Smooth muscle cell (in vitro differentiated cells): ENCODE data around the gene USP27X. TPM values are rescaled to one million over a fixed set of nuclear protein-coding genes. Genes with fewer than 3 reads are reported as not detected.
A peak's percentile ranks its signal among the peaks of the same experiment; 100 is the strongest.

Experiments
- DNase-seq: peaks from one replicate; lab custom pipeline; 2025; ENCODE audit not compliant: unreplicated experiment; lab: John Stamatoyannopoulos, UW
- H2AFZ ChIP-seq: fragments of 200-600 bp; sonication (generic); 2 replicates; pipeline ENCODE4 v1.6.0; 2016; ENCODE audit warnings: antibody characterized with exemption, low read depth, mild to moderate bottlenecking
- H3F3A ChIP-seq: fragments of 200-600 bp; sonication (generic); 2 replicates; pipeline ENCODE4 v1.6.0; 2017; ENCODE audit warnings: antibody characterized with exemption, low read depth
- H3K27ac ChIP-seq: fragments of 200-600 bp; sonication (generic); 2 replicates; pipeline ENCODE4 v1.5.1; 2016; ENCODE audit warnings: low read depth, mild to moderate bottlenecking
- H3K27me3 ChIP-seq: fragments of 200-600 bp; sonication (generic); 2 replicates; pipeline ENCODE4 v1.6.1; 2016; ENCODE audit warnings: low read depth, mild to moderate bottlenecking
- H3K36me3 ChIP-seq: fragments of 200-600 bp; sonication (generic); 2 replicates; pipeline ENCODE4 v1.5.1; 2016; ENCODE audit warnings: low read depth
- H3K4me1 ChIP-seq: fragments of 200-600 bp; sonication (generic); 2 replicates; pipeline ENCODE4 v1.5.1; 2016; ENCODE audit warnings: low read depth
- H3K4me2 ChIP-seq: fragments of 200-600 bp; sonication (generic); 2 replicates; pipeline ENCODE4 v1.6.0; 2016; ENCODE audit warnings: mild to moderate bottlenecking
- H3K4me3 ChIP-seq: fragments of 200-600 bp; sonication (generic); 2 replicates; pipeline ENCODE4 v1.5.1; 2016; ENCODE audit warnings: mild to moderate bottlenecking
- H3K79me2 ChIP-seq: fragments of 200-600 bp; sonication (generic); 2 replicates; pipeline ENCODE4 v1.6.0; 2016; ENCODE audit warnings: low read depth, mild to moderate bottlenecking
- H3K9ac ChIP-seq: fragments of 200-600 bp; sonication (generic); 2 replicates; pipeline ENCODE4 v1.6.0; 2016; ENCODE audit warnings: low read depth
- H3K9me3 ChIP-seq: fragments of 200-600 bp; sonication (generic); replicated peaks from 2 replicates; pipeline ENCODE4 v1.5.1; 2016; ENCODE audit warnings: low read depth
- H4K20me1 ChIP-seq: fragments of 200-600 bp; sonication (generic); 2 replicates; pipeline ENCODE4 v1.6.0; 2016; ENCODE audit warnings: low read depth
- WGBS: methylation state at CpG from one replicate; pipeline ENCODE4 v1.1.7; 2016; ENCODE audit warnings: low lambda C conversion rate; 5-methylcytosine and 5-hydroxymethylcytosine counted together
- polyA plus RNA-seq: library from polyadenylated mRNA; unstranded; fragments of >200 nt; fragmentation: Nextera tagmentation; extraction: Ambion mirVana; gene quantifications from 2 replicates; pipeline ENCODE4 v1.2.1, GENCODE V29; 2016
- total RNA-seq: library from RNA; depleted of rRNA; stranded (reverse); fragments of >200 nt; gene quantifications from 2 replicates; pipeline ENCODE4 v1.2.3, GENCODE V29; 2014
- TF ChIP-seq, protein P1 (sequence below): fragments of 200-600 bp; sonication (generic); IDR thresholded peaks from 2 replicates; pipeline ENCODE4 v1.5.1; 2017; ENCODE audit warnings: borderline replicate concordance, mild to moderate bottlenecking, antibody characterized with exemption; ENCODE audit not compliant: insufficient read depth, poor library complexity, severe bottlenecking

USP27X gene
- total and polyA plus RNA-seq, 2 experiments from 2014 or later, result 0.53 to 3.1 TPM

DNA sequence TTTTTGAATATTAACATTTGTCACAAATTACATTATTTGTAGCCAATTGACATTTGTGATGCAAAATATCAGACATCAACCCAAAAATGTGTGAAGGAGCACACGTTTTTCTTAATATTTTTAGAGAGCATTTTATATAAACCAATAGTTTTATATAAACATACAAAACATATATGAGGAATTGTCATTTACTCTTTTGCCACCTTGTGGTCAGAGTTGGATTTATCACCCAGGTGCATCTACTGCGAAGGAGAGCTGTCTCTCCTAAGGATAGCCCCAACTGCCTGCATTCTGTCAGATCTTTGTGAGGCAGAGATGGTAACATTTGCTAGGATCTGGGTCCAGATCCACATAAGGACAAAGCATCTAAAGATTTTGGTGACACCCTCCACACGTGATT is 2.5 kb upstream of the USP27X start:
- no peak for DNase-seq
- TF ChIP-seq, protein P1, sequence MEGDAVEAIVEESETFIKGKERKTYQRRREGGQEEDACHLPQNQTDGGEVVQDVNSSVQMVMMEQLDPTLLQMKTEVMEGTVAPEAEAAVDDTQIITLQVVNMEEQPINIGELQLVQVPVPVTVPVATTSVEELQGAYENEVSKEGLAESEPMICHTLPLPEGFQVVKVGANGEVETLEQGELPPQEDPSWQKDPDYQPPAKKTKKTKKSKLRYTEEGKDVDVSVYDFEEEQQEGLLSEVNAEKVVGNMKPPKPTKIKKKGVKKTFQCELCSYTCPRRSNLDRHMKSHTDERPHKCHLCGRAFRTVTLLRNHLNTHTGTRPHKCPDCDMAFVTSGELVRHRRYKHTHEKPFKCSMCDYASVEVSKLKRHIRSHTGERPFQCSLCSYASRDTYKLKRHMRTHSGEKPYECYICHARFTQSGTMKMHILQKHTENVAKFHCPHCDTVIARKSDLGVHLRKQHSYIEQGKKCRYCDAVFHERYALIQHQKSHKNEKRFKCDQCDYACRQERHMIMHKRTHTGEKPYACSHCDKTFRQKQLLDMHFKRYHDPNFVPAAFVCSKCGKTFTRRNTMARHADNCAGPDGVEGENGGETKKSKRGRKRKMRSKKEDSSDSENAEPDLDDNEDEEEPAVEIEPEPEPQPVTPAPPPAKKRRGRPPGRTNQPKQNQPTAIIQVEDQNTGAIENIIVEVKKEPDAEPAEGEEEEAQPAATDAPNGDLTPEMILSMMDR, result peak; percentile 31
- Histone ChIP-seq H3K9ac (no peak overlapping the region), H3K9me3 (no peaks in the 10 kb centered on the region), H3K4me1 (no peaks in the 10 kb centered on the region), H2AFZ (no peak overlapping the region), H3K4me3 (no peak overlapping the region), H3K4me2 (no peak overlapping the region), H3K36me3 (no peaks in the 10 kb centered on the region), H3F3A (no peaks in the 10 kb centered on the region), H3K79me2 (no peaks in the 10 kb centered on the region), H3K27ac (no peak overlapping the region), H4K20me1 (no peaks in the 10 kb centered on the region), H3K27me3 (no peaks in the 10 kb centered on the region)
- WGBS, result 28% methylated on average over 3 of the region's 3 CpGs

- Histone ChIP-seq H3K4me3 (no peak overlapping the region), H3K79me2 (no peaks in the 10 kb centered on the region), H3K27ac (no peak overlapping the region), H3K4me2 (no peak overlapping the region), H2AFZ (no peak overlapping the region), H4K20me1 (no peaks in the 10 kb centered on the region), H3K9ac (no peak overlapping the region), H3K27me3 (no peaks in the 10 kb centered on the region), H3K9me3 (no peaks in the 10 kb centered on the region), H3F3A (no peaks in the 10 kb centered on the region), H3K4me1 (no peaks in the 10 kb centered on the region), H3K36me3 (no peaks in the 10 kb centered on the region)
- WGBS, result 76% methylated on average over 5 of the region's 5 CpGs
- DNase-seq, result no peak
- TF ChIP-seq, protein P1, result no peak
Observed at GRCh38 chrX:49877397-49878101, 1.7 kb upstream of the USP27X start.

GRCh38 chrX:49878128-49878833 is 1.0 kb upstream of the USP27X start:
- H3F3A ChIP-seq, result no peaks in the 10 kb centered on the region
- H3K4me1 ChIP-seq, result no peaks in the 10 kb centered on the region
- H3K4me2 ChIP-seq, result peak overlapping the region; percentile 83
- H3K27ac ChIP-seq, result peak overlapping the region; percentile 66
- no peaks in the 10 kb centered on the region for H3K9me3 ChIP-seq
- H3K27me3 ChIP-seq, result no peaks in the 10 kb centered on the region
- peak overlapping the region; percentile 86 for H2AFZ ChIP-seq
- TF ChIP-seq, protein P1, result no peak
- no peaks in the 10 kb centered on the region for H3K79me2 ChIP-seq
- H3K36me3 ChIP-seq, result no peaks in the 10 kb centered on the region
- DNase-seq, result no peak
- peak overlapping the region; percentile 54 for H3K9ac ChIP-seq
- 47% methylated on average over 28 of the region's 28 CpGs for WGBS
- peak overlapping the region; percentile 58 for H3K4me3 ChIP-seq
- no peaks in the 10 kb centered on the region for H4K20me1 ChIP-seq
